HL-60 (cell line): Measurements from ENCODE around the gene CHRNE.

Experiments used
- DNase-seq, 2 experiments: peaks; one replicate each; pipeline ENCODE4 v3.0.0-alpha.2; 2010 to 2020; ENCODE audit warnings: low read depth in 1 of 2, low spot score in 1 of 2
- H3K27ac ChIP-seq: fragments of 250-450 bp; sonication (Bioruptor Pico); replicated peaks from 2 replicates; pipeline ENCODE4 v1.5.1; 2020; ENCODE audit warnings: mild to moderate bottlenecking, moderate library complexity
- H3K27me3 ChIP-seq: fragments of 250-450 bp; sonication (Bioruptor Pico); 2 replicates; pipeline ENCODE4 v1.5.1; 2021; ENCODE audit warnings: mild to moderate bottlenecking, moderate library complexity; ENCODE audit not compliant: insufficient read depth, poor library complexity, severe bottlenecking
- H3K4me3 ChIP-seq: replicated peaks from 2 replicates; pipeline ENCODE4 v1.5.1; 2011; ENCODE audit warnings: mild to moderate bottlenecking, control low read depth, low read length; ENCODE audit not compliant: insufficient read depth
- CTCF ChIP-seq: IDR thresholded peaks from one replicate; pipeline ENCODE4 v1.5.1; 2011; ENCODE audit warnings: low read length, control low read depth, inconsistent platforms; ENCODE audit not compliant: insufficient read depth
- GABPA ChIP-seq: IDR thresholded peaks from 2 replicates; pipeline ENCODE4 v1.6.1; 2012; ENCODE audit warnings: low read depth
- POLR2AphosphoS5 ChIP-seq: IDR thresholded peaks from 2 replicates; pipeline ENCODE4 v1.6.1; 2012; ENCODE audit warnings: low read depth
- REST ChIP-seq: IDR thresholded peaks from 2 replicates; pipeline ENCODE4 v1.6.1; 2012; ENCODE audit warnings: low read depth; ENCODE audit not compliant: insufficient replicate concordance
- SPI1 ChIP-seq: IDR thresholded peaks from 2 replicates; pipeline ENCODE4 v1.6.1; 2012; ENCODE audit warnings: low read depth, mild to moderate bottlenecking, borderline replicate concordance

The CHRNE gene

GRCh38 chr17:4856937-4857314, 46.0 kb downstream of the CHRNE start:
- no peak overlapping the region for H3K4me3 ChIP-seq
- TF ChIP-seq SPI1: no peak
- TF ChIP-seq POLR2AphosphoS5: no peak
- no peak for TF ChIP-seq REST
- TF ChIP-seq GABPA: no peak
- no peak for TF ChIP-seq CTCF
- no peaks in the 10 kb centered on the region for H3K27me3 ChIP-seq
- H3K27ac ChIP-seq: no peak overlapping the region
- no peak for DNase-seq

DNA sequence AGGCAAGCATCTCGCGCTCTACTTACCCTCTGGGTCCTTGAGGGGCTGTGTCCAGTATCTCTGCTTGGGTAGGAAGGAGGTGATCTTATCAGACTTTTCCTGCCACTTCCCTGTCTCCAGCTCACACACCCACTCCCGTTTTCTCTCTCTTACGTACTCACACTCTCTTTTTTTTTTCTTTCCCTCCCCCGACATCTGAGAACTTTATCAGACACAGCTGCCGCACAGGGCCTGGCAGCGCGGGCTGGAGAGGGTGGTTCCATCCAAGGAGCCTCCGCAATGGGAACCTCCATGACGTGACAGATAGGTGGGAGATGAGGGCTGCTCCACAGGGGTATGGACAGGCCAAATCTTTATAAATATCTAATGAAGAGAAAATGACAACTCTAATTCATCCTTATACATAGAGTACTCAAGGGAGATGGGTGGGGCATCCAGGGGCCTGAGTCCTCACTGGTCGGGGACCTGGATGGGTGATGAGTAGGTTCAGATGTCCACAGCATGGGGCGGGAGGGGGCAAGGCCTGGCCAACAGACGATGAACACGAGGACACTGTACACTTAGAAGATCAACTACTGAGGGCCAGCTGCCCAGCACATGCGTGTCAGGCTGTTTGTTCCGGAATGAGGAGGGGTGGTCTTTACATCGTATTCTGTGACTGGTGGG, 46.5 kb downstream of the CHRNE start:
- H3K27me3 ChIP-seq: no peaks in the 10 kb centered on the region
- no peak overlapping the region for H3K27ac ChIP-seq
- no peak for TF ChIP-seq REST
- no peak for TF ChIP-seq GABPA
- no peak for TF ChIP-seq POLR2AphosphoS5
- TF ChIP-seq CTCF: no peak
- no peak for TF ChIP-seq SPI1
- no peak for DNase-seq
- no peak overlapping the region for H3K4me3 ChIP-seq

DNA sequence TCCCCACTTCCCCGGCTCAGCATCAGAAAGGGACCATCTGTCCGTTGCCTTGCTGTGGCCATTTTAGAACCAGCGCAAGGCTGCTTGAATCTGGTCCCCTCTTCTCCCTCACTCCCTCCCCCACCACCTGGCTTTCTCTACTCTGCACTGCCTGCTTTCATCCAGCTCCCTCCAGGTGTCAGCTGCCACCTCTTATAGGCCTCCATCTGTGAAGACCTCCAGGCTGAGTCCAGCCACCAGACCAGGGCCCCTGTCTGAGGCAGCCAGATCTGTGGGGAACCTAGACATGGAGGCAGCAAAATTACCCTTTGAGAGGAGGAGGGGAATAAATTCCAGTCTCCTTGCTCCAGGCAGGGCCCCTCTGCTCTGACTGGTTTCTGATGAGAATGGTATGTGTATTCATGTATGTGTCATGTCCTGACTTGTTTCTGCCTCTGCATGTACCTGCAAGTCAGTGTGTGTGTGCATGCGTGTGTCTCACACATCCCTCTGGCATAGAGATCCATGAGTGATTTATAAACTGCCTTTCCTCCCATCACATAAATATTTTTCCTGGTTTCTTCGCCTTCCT, 48.7 kb downstream of the CHRNE start:
- TF ChIP-seq REST (no peak), GABPA (no peak), CTCF (no peak), SPI1 (no peak), POLR2AphosphoS5 (no peak)
- no peak for DNase-seq
- H3K27me3 ChIP-seq: no peaks in the 10 kb centered on the region
- no peak overlapping the region for H3K27ac ChIP-seq
- no peak overlapping the region for H3K4me3 ChIP-seq
